HuH-7 (cell line): ENCODE measurements around the gene C1QTNF3.
"Not testable (repeated sequence)": the region's sequence is repeated elsewhere in the genome, so short reads cannot be mapped to it uniquely, and the experiment has no call there.

Experiments used
- DNase-seq: peaks from one replicate; pipeline ENCODE4 v3.0.0; 2011; ENCODE audit warnings: low spot score

C1QTNF3 gene

DNA sequence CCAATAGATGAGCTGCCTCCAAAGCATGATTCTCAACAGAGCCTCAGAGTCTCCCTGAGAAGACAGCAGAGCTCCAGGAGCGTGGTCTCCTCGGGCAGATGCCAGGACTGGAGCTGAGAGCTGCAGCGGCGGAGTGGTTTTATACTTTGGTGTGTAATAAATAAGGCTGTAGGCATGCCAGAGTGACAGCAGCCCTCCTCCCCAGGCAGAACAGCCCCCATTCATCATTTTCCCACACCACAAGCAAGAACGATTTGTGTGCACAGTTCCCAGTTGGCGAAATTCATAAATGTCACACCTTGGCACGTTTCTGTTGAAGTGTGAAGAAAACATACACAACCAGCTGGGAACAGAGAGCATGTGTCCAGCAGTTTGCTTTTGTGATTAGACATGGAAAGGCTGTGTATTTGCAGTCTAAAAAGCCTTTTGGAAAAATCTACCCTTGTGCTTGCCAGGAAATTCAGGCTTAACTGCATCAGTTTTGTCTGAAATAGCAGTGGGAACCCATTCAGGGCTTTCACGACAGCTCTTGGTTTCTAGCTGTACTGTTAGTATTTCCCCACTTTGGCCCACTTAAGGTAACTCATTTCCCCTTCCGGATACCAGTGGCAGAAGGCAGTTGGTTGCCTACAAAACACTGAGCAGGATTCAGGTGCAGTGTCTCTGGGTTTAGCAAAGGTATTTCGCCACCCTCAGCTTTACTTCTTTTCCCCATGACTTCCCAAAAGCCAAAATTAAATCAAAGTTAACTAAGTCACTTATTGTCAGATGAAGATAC is at the start of gene C1QTNF3:
Gene C1QTNF3, minus strand, starts transcription at position 115 of the 778 bp plus-strand sequence. Its CDS starts 88 bp downstream, at position 27.
- DNase-seq: no peak

GRCh38 chr5:34091039-34091438 is 48.0 kb upstream of the C1QTNF3 start:
- DNase-seq: not testable (repeated sequence)

GRCh38 chr5:34089802-34090201 is 46.8 kb upstream of the C1QTNF3 start:
- not testable (repeated sequence) for DNase-seq

DNA sequence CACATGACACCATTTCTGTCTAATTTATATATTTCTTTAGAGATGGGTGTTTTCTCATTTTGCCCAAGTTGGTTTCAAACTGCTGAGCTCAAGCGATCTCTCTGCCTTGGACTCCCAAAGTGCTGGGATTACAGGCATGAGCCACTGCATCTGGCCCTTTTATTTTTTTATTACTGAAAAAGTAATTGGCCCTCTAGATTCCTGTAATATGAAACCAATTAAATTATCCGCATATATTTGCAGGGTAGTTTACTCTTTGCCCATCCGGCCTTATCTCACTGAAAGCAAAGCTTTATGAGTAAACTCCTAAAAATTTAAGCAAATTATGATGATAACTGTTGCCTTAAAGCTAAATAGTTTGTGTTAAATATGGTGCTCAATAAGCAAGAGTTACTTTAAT is 44.7 kb upstream of the C1QTNF3 start:
- not testable (repeated sequence) for DNase-seq

- DNase-seq: not testable (repeated sequence)
These were observed 40.9 kb upstream of the C1QTNF3 start for GRCh38 chr5:34083898-34084297.

DNA sequence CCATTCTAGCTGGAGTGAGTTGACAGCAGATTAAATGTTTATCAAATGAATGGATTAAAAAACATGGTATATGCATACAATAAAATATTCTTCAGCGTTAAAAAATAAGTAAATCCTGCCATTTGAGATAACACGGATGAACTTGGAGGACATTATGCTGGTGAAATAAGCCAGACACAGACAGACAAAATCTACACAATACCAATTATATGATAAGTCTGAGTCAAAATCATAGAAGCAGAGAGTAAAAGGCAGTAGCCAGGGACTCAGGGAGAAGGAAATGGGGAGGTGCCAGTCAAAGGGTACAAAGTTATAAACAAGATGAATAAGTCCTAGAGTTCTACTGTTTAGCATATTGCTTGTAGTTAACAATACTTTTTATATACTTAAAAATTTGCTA is 36.5 kb upstream of the C1QTNF3 start:
- not testable (repeated sequence) for DNase-seq

GRCh38 chr5:34077636-34078035 is 34.6 kb upstream of the C1QTNF3 start:
- DNase-seq: not testable (repeated sequence)

GRCh38 chr5:34076719-34077364 is 33.8 kb upstream of the C1QTNF3 start:
- DNase-seq: not testable (repeated sequence)

GRCh38 chr5:34074472-34074871 is 31.5 kb upstream of the C1QTNF3 start:
- not testable (repeated sequence) for DNase-seq

- DNase-seq: not testable (repeated sequence)
These were observed 31.1 kb upstream of the C1QTNF3 start for GRCh38 chr5:34074071-34074470.

- DNase-seq: not testable (repeated sequence)
These were observed 27.6 kb upstream of the C1QTNF3 start for GRCh38 chr5:34070626-34071025.

GRCh38 chr5:34064656-34065055 is 21.6 kb upstream of the C1QTNF3 start:
- no peak for DNase-seq

GRCh38 chr5:34062419-34062818 is 19.4 kb upstream of the C1QTNF3 start:
- DNase-seq: no peak

- no peak for DNase-seq
These were observed 19.0 kb upstream of the C1QTNF3 start for GRCh38 chr5:34061993-34062392.

GRCh38 chr5:34059977-34060376 is 17.0 kb upstream of the C1QTNF3 start:
- DNase-seq: no peak

DNA sequence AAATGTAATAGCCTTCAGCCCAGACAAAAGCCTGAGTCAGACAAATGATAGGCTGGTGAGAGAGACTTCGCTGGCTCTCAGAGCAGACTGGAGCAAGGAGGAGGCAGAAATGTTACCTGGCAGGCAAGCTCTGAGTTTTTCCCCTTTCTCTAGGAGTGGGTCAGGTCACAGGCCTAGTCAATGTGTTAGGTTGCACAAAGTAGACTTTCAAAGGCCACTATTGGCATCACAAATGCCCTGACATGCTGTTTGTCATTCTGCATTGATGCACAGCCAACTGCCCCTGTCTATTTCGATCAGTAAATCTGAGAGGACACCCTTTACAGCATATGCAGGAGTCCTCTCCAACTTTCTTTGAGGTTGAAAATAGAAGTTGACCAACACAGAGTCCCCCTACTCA is 15.5 kb upstream of the C1QTNF3 start:
- DNase-seq: no peak

- no peak for DNase-seq
These were observed 14.6 kb upstream of the C1QTNF3 start for GRCh38 chr5:34057569-34057968.

GRCh38 chr5:34057118-34057517 is 14.1 kb upstream of the C1QTNF3 start:
- no peak for DNase-seq

- no peak for DNase-seq
These were observed 12.7 kb upstream of the C1QTNF3 start for GRCh38 chr5:34055667-34056066.

GRCh38 chr5:34054400-34054729 is 11.4 kb upstream of the C1QTNF3 start:
- no peak for DNase-seq

GRCh38 chr5:34053571-34054399 is 10.8 kb upstream of the C1QTNF3 start:
- no peak for DNase-seq

DNA sequence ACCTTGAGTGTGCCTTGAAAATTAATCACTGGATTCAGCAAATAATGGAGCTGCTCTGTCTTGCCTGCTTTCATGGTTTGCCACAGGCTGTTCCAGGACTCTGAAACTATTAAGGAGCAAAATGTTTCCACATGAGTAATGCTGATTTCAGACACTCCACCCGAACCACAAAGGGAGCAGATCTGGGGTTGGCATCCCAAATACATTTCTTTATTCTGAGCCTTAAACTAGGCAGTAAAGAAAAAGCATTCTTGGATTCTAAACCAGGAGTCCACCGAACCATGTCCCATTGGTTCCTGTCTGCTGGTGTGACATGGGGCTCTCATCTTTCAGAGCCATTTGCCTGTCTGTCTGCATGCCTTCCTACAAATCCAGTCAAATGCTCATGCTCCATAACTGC is 10.1 kb upstream of the C1QTNF3 start:
- no peak for DNase-seq
